HG03196 (cell line): ENCODE measurements around the gene RAI1.

ENCODE experiments used
- ATAC-seq: cut with Tn5 transposase; IDR thresholded peaks from one replicate; pipeline ENCODE4 v1.9.1; 2021; ENCODE audit not compliant: unreplicated experiment

The RAI1 gene

GRCh38 chr17:17762744-17763105 is 81.5 kb downstream of the RAI1 start:
- ATAC-seq, result no peak

- ATAC-seq, result no peak
Observed at GRCh38 chr17:17763136-17763535, 81.9 kb downstream of the RAI1 start.

GRCh38 chr17:17763734-17764133 is 82.5 kb downstream of the RAI1 start:
- no peak for ATAC-seq

- ATAC-seq, result no peak
Observed at GRCh38 chr17:17765359-17766076, 84.3 kb downstream of the RAI1 start.

GRCh38 chr17:17766077-17766743 is 85.0 kb downstream of the RAI1 start:
- no peak for ATAC-seq

- no peak for ATAC-seq
Observed at GRCh38 chr17:17766744-17767120, 85.5 kb downstream of the RAI1 start.

- no peak for ATAC-seq
Observed at GRCh38 chr17:17767154-17767869, 86.1 kb downstream of the RAI1 start.

- ATAC-seq, result no peak
Observed at GRCh38 chr17:17767887-17768418, 86.7 kb downstream of the RAI1 start.

GRCh38 chr17:17768424-17769088 is 87.3 kb downstream of the RAI1 start:
- no peak for ATAC-seq

- no peak for ATAC-seq
Observed at GRCh38 chr17:17769869-17770631, 88.8 kb downstream of the RAI1 start.

GRCh38 chr17:17770632-17771044 is 89.4 kb downstream of the RAI1 start:
- no peak for ATAC-seq

- no peak for ATAC-seq
Observed at GRCh38 chr17:17771498-17772201, 90.4 kb downstream of the RAI1 start.

- ATAC-seq, result no peak
Observed at GRCh38 chr17:17772231-17772630, 91.0 kb downstream of the RAI1 start.

GRCh38 chr17:17774009-17774881 is 93.0 kb downstream of the RAI1 start:
- ATAC-seq, result no peak

GRCh38 chr17:17776889-17777288 is 95.6 kb downstream of the RAI1 start:
- no peak for ATAC-seq

GRCh38 chr17:17778308-17779014 is 97.2 kb downstream of the RAI1 start:
- no peak for ATAC-seq

GRCh38 chr17:17779015-17779611 is 97.9 kb downstream of the RAI1 start:
- ATAC-seq, result no peak
